Measurements from ENCODE around the gene SPEM2. TPM values are rescaled to one million over a fixed set of nuclear protein-coding genes. Genes with fewer than 3 reads are reported as not detected.

Gene SPEM2
- total RNA-seq, 6 experiments from 2014 or later: not detected

DNA sequence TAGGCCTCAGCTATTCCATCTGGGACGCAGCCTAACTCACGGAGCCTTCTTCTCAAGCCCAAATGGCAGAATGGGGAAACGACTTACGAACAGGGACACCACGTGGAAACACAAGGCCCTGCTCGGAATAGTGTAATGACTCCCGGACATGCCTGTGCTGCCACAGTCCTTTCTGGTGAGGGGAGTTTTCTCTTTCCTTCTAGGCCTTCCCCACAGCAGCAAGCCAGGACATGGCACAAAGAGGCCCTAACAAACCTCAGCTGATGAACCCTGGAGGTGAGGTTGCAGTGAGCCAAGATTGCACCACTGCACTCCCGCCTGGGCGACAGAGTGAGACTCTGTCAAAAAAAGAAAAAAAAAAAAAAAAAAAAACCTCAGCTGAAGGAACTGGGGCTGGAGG is 38.7 kb downstream of the SPEM2 start:
- H3K36me3 Mint-ChIP-seq (ENCODE audit: low read depth): peaks cover 16% of the 10 kb centered on the region

GRCh38 chr17:7465597-7466275 is 40.3 kb downstream of the SPEM2 start:
- Mint-ChIP-seq H3K4me3 (no peak overlapping the region; the same call in 1 of the 2 replicates), H3K4me1 (ENCODE audit: low read depth) (peaks cover 11% of the 10 kb centered on the region), H3K27ac (no peak overlapping the region), H3K27me3 (ENCODE audit: insufficient read depth) (peaks cover 2% of the 10 kb centered on the region; the same call in 1 of the 2 replicates), H3K36me3 (ENCODE audit: low read depth) (peaks cover 10% of the 10 kb centered on the region; the same call in 1 of the 2 replicates), H3K9me3 (no peaks in the 10 kb centered on the region)
- no peak for DNase-seq
- TF ChIP-seq, protein P1, sequence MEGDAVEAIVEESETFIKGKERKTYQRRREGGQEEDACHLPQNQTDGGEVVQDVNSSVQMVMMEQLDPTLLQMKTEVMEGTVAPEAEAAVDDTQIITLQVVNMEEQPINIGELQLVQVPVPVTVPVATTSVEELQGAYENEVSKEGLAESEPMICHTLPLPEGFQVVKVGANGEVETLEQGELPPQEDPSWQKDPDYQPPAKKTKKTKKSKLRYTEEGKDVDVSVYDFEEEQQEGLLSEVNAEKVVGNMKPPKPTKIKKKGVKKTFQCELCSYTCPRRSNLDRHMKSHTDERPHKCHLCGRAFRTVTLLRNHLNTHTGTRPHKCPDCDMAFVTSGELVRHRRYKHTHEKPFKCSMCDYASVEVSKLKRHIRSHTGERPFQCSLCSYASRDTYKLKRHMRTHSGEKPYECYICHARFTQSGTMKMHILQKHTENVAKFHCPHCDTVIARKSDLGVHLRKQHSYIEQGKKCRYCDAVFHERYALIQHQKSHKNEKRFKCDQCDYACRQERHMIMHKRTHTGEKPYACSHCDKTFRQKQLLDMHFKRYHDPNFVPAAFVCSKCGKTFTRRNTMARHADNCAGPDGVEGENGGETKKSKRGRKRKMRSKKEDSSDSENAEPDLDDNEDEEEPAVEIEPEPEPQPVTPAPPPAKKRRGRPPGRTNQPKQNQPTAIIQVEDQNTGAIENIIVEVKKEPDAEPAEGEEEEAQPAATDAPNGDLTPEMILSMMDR (IDR thresholded peaks at IDR 0.05): no peak

More for the DNA sequence above, 38.7 kb downstream of the SPEM2 start:
- no peak for DNase-seq
- Mint-ChIP-seq H3K27me3 (ENCODE audit: insufficient read depth) (peaks cover 2% of the 10 kb centered on the region; the same call in 1 of the 2 replicates), H3K4me1 (ENCODE audit: low read depth) (peaks cover 11% of the 10 kb centered on the region), H3K4me3 (no peak overlapping the region), H3K9me3 (no peaks in the 10 kb centered on the region), H3K27ac (no peak overlapping the region)
- TF ChIP-seq, protein P1 (IDR thresholded peaks at IDR 0.05): no peak

DNA sequence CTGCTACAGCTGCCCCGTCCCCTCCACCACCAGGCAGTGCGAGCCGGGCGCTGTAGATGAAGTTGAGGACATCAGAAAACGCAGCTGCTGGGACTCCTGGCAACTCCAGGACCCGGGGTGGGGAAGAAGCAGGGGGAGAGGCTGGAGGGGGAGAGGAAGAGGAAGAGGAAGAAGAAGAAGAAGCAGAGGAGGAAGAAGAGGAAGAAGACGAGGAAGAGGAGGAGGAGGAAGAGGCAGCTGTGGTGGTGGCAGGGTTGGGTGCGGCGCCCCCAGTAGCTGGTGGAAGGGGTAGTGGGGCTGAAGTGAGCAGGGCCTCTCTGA is 40.9 kb downstream of the SPEM2 start:
- Mint-ChIP-seq H3K27me3 (ENCODE audit: insufficient read depth) (peaks cover 2% of the 10 kb centered on the region; the same call in 1 of the 2 replicates), H3K36me3 (ENCODE audit: low read depth) (peaks cover 6% of the 10 kb centered on the region; the same call in 1 of the 2 replicates), H3K9me3 (no peaks in the 10 kb centered on the region), H3K27ac (peak overlapping the region; percentile 69; the same call in 1 of the 2 replicates), H3K4me1 (ENCODE audit: low read depth) (peaks cover 11% of the 10 kb centered on the region), H3K4me3 (no peak overlapping the region)
- TF ChIP-seq, protein P1 (IDR thresholded peaks at IDR 0.05): no peak
- DNase-seq: no peak

DNA sequence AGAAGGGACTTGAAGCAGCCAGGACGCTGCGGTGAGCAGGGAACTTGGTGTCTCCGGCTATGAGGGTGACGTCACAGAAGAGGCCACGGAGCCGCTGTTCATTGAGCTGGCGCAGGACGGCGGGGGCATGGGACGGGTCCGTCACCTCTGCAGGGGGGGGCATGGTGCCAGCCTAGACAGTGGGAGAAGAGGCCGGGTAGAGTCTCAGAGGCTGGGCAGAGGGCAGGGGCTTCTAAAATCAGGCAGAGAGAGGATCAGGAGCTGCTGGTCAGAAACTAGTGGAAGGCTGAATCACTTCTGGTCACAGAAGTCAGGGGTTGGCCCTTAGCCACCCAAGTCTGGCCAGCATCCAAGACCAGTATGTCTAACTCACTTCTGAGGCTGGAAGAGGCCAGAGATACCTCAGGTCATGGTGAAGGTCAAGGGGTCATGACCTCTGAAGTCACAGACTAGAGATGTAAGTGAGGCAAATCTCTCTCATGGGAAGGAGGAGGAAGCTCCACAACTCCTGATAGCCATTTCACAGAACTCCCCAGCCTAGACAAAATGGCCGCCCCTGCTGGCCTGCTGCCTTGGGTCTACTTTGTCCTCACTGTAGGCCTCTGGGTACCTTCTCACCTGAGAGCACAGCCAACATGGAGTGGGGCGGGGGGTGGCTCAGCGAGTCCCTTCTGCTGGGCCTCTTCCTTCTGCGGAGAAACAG is 41.4 kb downstream of the SPEM2 start:
- Mint-ChIP-seq H3K4me1 (ENCODE audit: low read depth) (peaks cover 11% of the 10 kb centered on the region), H3K36me3 (ENCODE audit: low read depth) (peaks cover 4% of the 10 kb centered on the region; the same call in 1 of the 2 replicates), H3K27me3 (ENCODE audit: insufficient read depth) (peaks cover 2% of the 10 kb centered on the region), H3K4me3 (no peak overlapping the region; the same call in 1 of the 2 replicates), H3K9me3 (no peaks in the 10 kb centered on the region), H3K27ac (peak overlapping the region; percentile 69)
- peak; percentile 53 for DNase-seq
- TF ChIP-seq, protein P1 (IDR thresholded peaks at IDR 0.05): no peak

DNA sequence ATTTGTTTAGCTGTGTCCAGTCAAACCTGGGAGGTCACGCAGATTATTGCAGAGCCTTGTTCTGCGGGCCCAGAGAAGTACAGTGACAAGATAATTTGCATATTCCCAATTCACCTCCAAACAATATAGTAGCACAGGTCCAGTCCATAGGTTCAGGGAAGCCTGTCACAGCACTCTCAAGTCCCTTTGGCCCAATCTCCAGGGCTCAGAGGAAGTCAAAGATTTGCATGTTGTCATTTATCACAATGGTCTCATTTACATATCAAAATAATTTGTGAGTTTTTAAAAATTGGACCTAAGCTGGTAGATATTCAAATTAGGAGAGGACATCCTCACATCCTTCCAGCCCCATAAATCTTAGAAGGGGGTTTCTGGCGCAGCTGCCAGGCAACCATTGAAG is 42.1 kb downstream of the SPEM2 start:
- Mint-ChIP-seq H3K9me3 (no peaks in the 10 kb centered on the region), H3K27ac (no peak overlapping the region; the same call in 1 of the 2 replicates), H3K27me3 (ENCODE audit: insufficient read depth) (peaks cover 2% of the 10 kb centered on the region), H3K4me1 (ENCODE audit: low read depth) (peaks cover 11% of the 10 kb centered on the region), H3K36me3 (ENCODE audit: low read depth) (peaks cover 4% of the 10 kb centered on the region; the same call in 1 of the 2 replicates), H3K4me3 (no peak overlapping the region)
- TF ChIP-seq, protein P1 (IDR thresholded peaks at IDR 0.05): no peak
- DNase-seq: no peak
